NCI-H187 treated with DMSO at 0.1 percent for 48 hours (cell line): ENCODE measurements around the gene C14orf180.

Source experiments
- DNase-seq: peaks from one replicate; lab custom pipeline; 2025; lab: John Stamatoyannopoulos, UW

The C14orf180 gene

GRCh38 chr14:104550340-104550860 is 29.2 kb upstream of the C14orf180 start:
- no peak for DNase-seq

DNA sequence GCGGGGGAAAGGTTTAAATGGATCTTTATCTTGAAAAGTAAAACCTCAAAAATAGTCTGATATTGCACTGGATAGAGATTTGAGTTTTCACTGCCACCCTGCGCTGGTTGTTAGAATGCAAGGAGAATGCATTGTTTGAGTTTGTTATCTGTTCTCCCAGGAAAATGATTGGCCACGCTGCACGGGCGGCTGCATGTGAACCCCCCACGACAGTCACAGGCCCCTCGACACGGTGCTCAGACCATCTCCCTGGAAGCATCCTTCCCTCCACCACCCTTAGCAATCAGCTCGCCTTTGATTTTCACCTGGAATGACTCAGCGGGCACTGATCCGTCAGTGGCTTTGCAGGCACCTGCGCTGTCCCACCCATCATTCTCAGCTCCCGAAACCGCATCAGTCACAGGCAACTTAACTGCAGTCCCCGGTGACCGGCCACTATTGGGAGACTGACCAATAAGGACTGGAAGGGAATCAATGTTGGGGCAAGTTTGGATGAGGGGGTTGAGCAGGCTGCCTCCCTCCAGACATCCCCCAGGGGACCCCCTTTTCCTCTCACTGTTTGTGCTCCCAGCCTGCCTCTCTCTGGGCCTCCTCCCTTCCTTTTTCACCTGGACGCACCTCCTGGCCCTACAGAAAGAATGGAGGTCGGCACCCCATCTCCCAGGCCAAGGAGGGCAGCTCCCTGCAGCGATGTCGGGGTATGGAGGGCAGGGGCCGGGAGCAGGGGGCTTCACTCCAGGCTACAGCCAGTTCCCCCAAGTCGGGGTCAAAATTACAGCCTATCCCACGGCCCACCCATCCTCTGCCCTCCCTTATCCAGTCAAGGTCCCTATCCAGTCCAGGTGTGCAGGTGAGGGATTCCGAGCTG is 28.5 kb upstream of the C14orf180 start:
- DNase-seq: no peak

GRCh38 chr14:104551851-104552737 is 27.5 kb upstream of the C14orf180 start:
- no peak for DNase-seq

DNA sequence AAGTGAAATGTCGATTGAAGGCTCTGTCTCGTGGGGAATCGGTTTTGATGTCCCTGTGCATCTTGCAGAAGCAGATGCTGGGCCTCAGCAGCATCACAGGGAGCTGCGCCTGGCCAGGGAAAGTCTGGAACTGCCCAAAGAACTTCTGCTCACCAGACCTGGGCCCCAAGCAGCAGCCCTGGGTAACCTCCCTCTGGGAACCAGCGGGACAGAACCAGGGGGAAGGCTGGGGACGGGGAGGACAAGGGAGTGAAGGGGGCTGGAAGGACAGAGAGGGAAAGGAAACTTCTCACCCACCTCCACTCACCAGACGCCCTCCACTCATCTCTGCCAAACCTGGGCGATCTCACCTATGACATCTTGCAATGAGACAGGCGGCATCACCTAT is 26.8 kb upstream of the C14orf180 start:
- DNase-seq: no peak

DNA sequence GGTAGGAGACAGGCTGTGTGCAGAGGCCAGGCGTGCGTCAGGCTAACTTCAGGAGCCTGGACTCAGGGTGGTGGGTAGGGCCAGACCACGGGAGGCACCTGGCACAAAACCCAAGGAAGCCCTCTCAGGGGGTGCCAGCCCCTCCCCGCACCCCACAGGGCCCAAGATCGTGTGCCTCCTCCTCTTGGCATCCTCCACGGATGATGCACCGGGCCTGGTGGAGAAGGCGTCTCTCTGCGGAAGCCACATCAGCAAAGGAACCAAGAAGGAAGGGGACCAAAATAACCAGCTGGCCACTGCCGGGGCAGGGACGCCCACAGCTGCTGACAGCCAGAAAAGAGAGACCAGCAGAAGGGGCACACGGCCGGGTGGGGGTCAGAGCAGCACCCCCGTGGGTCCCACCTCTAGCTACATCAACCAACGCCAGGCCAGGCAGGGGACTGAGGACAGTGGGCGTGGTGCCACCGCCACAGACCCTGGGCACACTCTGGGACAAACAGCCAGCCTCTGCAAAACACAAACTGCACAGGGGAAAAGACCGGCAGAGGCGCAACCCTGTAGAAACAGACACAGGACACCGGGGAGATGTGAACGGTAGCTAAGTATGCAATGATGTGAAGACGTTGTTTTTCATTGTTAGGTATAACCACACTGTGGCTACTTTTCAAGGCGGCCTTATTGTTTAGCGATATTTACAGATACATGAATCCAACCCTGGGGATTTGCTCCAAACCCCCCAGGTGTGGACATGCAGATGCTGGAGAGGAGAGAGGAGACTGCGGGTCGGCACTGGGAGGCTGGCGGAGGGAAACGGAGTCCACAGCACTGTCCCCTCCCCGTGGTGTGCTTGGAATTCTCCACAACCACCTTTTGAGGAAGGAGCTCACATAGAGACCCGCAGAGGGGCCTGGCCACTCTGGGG is 26.1 kb upstream of the C14orf180 start:
- DNase-seq: no peak

- no peak for DNase-seq
Observed at GRCh38 chr14:104554088-104554607, 25.4 kb upstream of the C14orf180 start.

DNA sequence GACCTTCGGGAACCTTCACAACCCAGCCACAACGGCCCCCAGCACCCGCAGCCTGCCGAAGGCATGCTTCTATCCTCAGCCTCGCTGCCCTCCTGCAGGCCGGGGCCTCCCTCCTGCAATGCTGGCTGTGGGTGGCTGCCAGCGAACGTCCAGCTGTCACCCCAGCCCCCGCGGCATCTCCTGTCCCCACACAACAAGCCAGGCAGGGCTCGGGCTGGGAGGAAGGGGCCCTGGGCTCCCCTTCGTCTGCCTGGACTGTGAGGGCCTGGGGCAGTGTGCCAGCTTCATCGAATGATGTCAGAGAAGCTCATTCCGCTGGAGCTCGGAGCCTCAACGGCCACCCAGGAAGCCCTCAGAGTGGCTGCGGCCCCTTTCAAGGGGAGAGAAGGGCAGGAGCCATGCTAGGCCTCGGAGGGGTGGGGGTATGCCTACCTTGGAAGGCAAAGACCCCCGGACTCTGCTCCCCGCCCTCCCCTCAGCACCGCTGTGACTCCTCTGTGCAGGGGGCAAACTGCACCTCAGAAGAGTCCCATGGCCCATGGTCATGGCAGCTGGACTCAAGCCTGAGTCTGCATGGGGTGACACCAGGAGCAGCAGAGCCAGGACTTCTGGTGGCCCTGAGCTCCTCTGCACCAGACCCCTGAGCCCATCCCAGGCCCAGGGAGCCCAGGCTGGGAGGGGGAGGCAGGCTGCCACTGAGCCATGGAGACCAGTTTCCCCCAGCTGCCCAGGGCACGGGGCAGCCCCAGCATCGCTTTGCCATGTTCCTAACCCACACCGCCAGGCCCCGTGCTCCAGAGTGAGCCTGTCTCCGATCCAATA is 24.7 kb upstream of the C14orf180 start:
- DNase-seq: no peak

GRCh38 chr14:104555430-104556255 is 23.9 kb upstream of the C14orf180 start:
- DNase-seq: no peak

DNA sequence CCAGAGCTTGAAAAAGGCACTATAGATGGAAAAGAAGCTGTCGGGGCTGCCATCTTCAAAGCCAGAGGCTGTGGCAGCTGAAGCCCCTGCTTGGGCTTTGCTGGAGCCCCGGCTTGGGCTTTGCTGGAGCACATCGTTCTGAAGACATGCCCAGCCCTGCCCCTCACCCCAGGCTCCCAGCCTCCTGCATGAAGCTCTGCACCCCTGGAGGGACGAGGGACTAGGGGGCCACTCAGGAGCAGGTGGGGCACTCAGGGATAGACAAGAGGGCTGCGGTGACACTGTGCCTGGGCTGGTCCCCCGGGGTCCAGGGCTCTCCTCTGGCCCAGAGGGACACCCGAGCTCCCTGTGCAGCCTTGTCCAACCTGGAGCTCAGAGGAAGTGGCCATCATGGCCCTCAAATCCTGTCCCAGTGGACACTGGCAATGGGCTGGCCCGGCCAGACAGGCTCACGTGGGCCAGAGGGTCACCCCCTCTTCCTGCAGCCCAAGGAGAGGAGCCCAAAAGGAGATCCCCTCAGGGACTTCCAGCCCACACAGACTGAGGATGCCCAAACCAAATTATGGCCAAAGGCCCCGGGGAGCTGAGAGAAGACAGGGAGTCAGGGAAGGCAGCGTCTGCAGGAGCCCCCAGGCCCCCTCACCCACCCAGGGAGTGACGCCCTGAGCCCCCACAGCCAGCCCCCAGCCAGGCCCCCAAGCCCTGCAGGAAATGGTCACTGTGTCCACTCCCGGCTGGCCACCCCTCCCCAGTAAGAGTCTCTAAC is 23.1 kb upstream of the C14orf180 start:
- DNase-seq: no peak

DNA sequence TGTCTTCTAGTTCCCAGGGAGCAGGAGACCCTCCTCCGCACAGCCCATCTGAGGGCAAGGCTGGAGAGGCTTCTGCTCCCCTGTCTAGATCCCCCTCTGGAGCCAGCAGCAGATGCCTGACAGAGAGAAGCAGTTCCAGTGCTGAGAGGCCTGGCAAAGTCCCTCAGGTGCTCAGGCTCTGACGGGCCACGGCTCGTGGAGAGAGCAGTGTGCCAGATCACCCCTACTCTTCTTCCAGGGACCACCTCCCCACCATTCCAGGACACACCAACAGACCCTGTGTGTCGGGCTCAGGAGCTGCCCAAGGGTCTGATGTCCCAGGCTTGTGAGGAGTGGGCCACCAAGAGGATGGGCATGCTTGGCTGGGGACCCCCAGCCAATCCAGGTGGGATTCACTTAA is 22.5 kb upstream of the C14orf180 start:
- DNase-seq: no peak

GRCh38 chr14:104557766-104558165 is 21.8 kb upstream of the C14orf180 start:
- DNase-seq: no peak

- no peak for DNase-seq
Observed at GRCh38 chr14:104558231-104559027, 21.1 kb upstream of the C14orf180 start.

DNA sequence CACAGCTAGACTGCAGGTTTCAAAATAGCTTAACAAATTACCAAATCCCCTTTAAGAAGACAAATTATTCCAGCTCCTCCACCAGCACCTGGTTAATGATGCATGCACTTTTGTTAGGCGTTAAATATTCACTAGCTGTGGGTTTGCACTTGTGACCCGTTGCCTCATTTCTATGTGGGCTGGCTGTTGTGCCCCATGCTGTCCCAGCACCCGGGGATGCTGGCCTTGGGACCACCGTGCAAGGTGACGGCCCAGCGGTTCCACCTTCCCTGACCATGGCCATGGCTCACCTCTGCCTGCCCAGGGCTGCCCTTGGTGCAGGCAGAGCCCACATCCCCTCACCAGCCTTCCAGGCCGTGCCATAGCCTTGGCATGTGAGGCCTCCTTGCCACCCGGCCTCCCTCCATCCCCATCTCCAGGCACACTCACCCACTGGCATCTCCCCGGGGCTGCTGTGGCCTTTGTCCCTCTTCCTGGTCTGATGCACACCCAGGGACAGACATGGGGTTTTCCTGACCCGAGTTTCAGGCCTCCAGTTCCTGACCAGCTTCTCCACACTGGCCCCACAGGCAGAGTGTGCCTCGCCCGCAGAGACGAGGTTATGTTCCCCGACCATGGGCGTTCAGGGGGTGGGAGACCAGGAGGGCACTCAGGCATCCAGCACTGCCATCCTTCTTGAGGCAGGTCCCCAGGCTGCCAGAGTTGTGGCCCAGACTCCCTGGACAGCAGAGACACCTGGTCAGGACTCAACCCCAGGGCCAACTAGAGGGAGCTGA is 20.3 kb upstream of the C14orf180 start:
- DNase-seq: no peak

- DNase-seq: no peak
Observed at GRCh38 chr14:104559804-104560585, 19.6 kb upstream of the C14orf180 start.

GRCh38 chr14:104560586-104560945 is 19.0 kb upstream of the C14orf180 start:
- DNase-seq: no peak

- no peak for DNase-seq
Observed at GRCh38 chr14:104561124-104561557, 18.4 kb upstream of the C14orf180 start.
